Breast epithelium (tissue), 4 donors: Measurements from ENCODE around the gene PLCB4. TPM values are rescaled to one million over a fixed set of nuclear protein-coding genes. Genes with fewer than 3 reads are reported as not detected.

Source experiments
- DNase-seq, 2 donors: peaks; one replicate each; pipeline ENCODE4 v3.0.0-alpha.2; 2019; ENCODE audit warnings: low spot score in 2 of 2
- H3K27ac ChIP-seq, 2 donors: fragments of 200-600 bp; sonication (generic) in 1 of 2; one replicate each; pipeline ENCODE4 v1.5.1; 2016 to 2019; ENCODE audit warnings: mild to moderate bottlenecking in 1 of 2
- H3K27me3 ChIP-seq, 2 donors: fragments of 200-600 bp; sonication (generic) in 1 of 2; one replicate each; pipeline versions ENCODE4 v1.5.1 to v1.6.0; 2017 to 2019; ENCODE audit warnings: control low read depth in 1 of 2, mild to moderate bottlenecking in 1 of 2
- H3K36me3 ChIP-seq: fragments of 200-600 bp; one replicate; pipeline ENCODE4 v1.5.1; 2019
- H3K4me1 ChIP-seq, 2 donors: fragments of 200-600 bp; sonication (generic); one replicate each; pipeline ENCODE4 v1.5.1; 2016 to 2019; ENCODE audit warnings: control low read depth in 1 of 2
- H3K4me3 ChIP-seq, 3 donors: fragments of 200-600 bp; sonication (generic); 1 replicate in 2 of 3; 2 replicates in 1 of 3; pipeline ENCODE4 v1.5.1; 2016 to 2019; ENCODE audit warnings: mild to moderate bottlenecking in 3 of 3, moderate library complexity in 2 of 3
- H3K9me3 ChIP-seq, 2 donors: fragments of 200-600 bp; sonication (generic) in 1 of 2; one replicate each; pipeline ENCODE4 v1.5.1; 2016 to 2019; ENCODE audit warnings: control low read depth in 1 of 2
- CTCF ChIP-seq, 3 donors: fragments of 450-650 bp; IDR thresholded peaks; one replicate each; pipeline ENCODE4 v1.5.1; 2016 to 2017; ENCODE audit warnings: antibody characterized with exemption in 3 of 3, mild to moderate bottlenecking in 3 of 3, moderate library complexity in 3 of 3
- POLR2A ChIP-seq: fragments of 450-650 bp; IDR thresholded peaks from one replicate; pipeline ENCODE4 v1.6.1; 2016; ENCODE audit warnings: antibody characterized with exemption, mild to moderate bottlenecking, moderate library complexity
- POLR2AphosphoS5 ChIP-seq, 3 donors: sonication (generic); formaldehyde crosslinking; IDR thresholded peaks; one replicate each; pipeline ENCODE4 v1.6.1; 2017; ENCODE audit warnings: antibody characterized with exemption in 3 of 3
- intact Hi-C: fragments of 100-400 bp; cut with DNase I; formaldehyde crosslinking; loops from one replicate; pipeline ENCODE4 v1.15.1; 2023; ENCODE audit warnings: low total_unique reads
- total RNA-seq, 3 donors: library from RNA; depleted of rRNA; stranded (reverse); fragments of >200 nt; gene quantifications; one replicate each; pipeline ENCODE4 v1.1.0, GENCODE V29; 2016

Gene PLCB4
- total RNA-seq, 3 donors from 2014 or later, result 9.4 to 17.7 (median 13.0) TPM

- Histone ChIP-seq H3K4me1 (no peaks in the 10 kb centered on the region), H3K36me3 (no peaks in the 10 kb centered on the region), H3K27ac (no peak overlapping the region), H3K27me3 (no peaks in the 10 kb centered on the region), H3K4me3 (no peak overlapping the region), H3K9me3 (no peaks in the 10 kb centered on the region)
- no peak for DNase-seq
- no peak for TF ChIP-seq POLR2A
- no peak for TF ChIP-seq POLR2AphosphoS5 (IDR thresholded peaks at IDR 0.05)
- intact Hi-C loops, result no loop called here
Observed at GRCh38 chr20:9163995-9164394, 95.1 kb downstream of the PLCB4 start.

GRCh38 chr20:9165261-9165660 is 96.4 kb downstream of the PLCB4 start:
- Histone ChIP-seq H3K27ac (no peak overlapping the region), H3K36me3 (no peaks in the 10 kb centered on the region), H3K4me1 (no peaks in the 10 kb centered on the region), H3K9me3 (no peaks in the 10 kb centered on the region), H3K27me3 (no peaks in the 10 kb centered on the region), H3K4me3 (no peak overlapping the region)
- TF ChIP-seq POLR2A (no peak), POLR2AphosphoS5 (IDR thresholded peaks at IDR 0.05) (no peak), CTCF (IDR thresholded peaks at IDR 0.05) (no peak)
- intact Hi-C loops, result no loop called here
- no peak for DNase-seq

GRCh38 chr20:9166153-9166780 is 97.4 kb downstream of the PLCB4 start:
- H3K4me3 ChIP-seq, result no peak overlapping the region

GRCh38 chr20:9169409-9169808 is 100.5 kb downstream of the PLCB4 start:
- no peak overlapping the region for H3K27ac ChIP-seq
- H3K4me3 ChIP-seq, result no peak overlapping the region
- H3K4me1 ChIP-seq, result no peaks in the 10 kb centered on the region
- intact Hi-C loops, result no loop called here
- no peaks in the 10 kb centered on the region for H3K36me3 ChIP-seq
- TF ChIP-seq POLR2AphosphoS5 (IDR thresholded peaks at IDR 0.05), result no peak
- TF ChIP-seq POLR2A, result no peak
- TF ChIP-seq CTCF (IDR thresholded peaks at IDR 0.05), result no peak
- H3K9me3 ChIP-seq, result no peaks in the 10 kb centered on the region
- DNase-seq, result no peak
- no peaks in the 10 kb centered on the region for H3K27me3 ChIP-seq

More at GRCh38 chr20:9166153-9166780, 97.4 kb downstream of the PLCB4 start:
- Histone ChIP-seq H3K36me3 (no peaks in the 10 kb centered on the region), H3K9me3 (no peaks in the 10 kb centered on the region), H3K27me3 (no peaks in the 10 kb centered on the region), H3K4me1 (no peaks in the 10 kb centered on the region), H3K27ac (peak overlapping the region in 1 of 2 donors; percentile 6)
- intact Hi-C loops, result no loop called here
- DNase-seq, result no peak
- TF ChIP-seq CTCF (IDR thresholded peaks at IDR 0.05), result no peak
- no peak for TF ChIP-seq POLR2A
- no peak for TF ChIP-seq POLR2AphosphoS5 (IDR thresholded peaks at IDR 0.05)

- H3K36me3 ChIP-seq, result no peaks in the 10 kb centered on the region
- H3K4me1 ChIP-seq, result no peaks in the 10 kb centered on the region
- no peak for TF ChIP-seq POLR2A
- no peak for TF ChIP-seq CTCF (IDR thresholded peaks at IDR 0.05)
- peak in 1 of 3 donors; percentile 5 for TF ChIP-seq POLR2AphosphoS5 (IDR thresholded peaks at IDR 0.05)
- DNase-seq, result no peak
- no peak overlapping the region for H3K4me3 ChIP-seq
- intact Hi-C loops, result no loop called here
- no peaks in the 10 kb centered on the region for H3K9me3 ChIP-seq
- no peak overlapping the region for H3K27ac ChIP-seq
- H3K27me3 ChIP-seq, result no peaks in the 10 kb centered on the region
Observed at GRCh38 chr20:9172851-9173250, 104.0 kb downstream of the PLCB4 start.
